NT2/D1 (cell line): ENCODE measurements around the gene HSD17B14.
A peak's percentile ranks its signal among the peaks of the same experiment; 100 is the strongest.
"Not testable (repeated sequence)": the region's sequence is repeated elsewhere in the genome, so short reads cannot be mapped to it uniquely, and the experiment has no call there.

Source experiments
- DNase-seq: peaks from one replicate; pipeline ENCODE4 v3.0.0-alpha.2; 2011; ENCODE audit warnings: low read depth, low spot score
- H3K27me3 ChIP-seq: 2 replicates; pipeline ENCODE4 v1.6.0; 2011; ENCODE audit warnings: mild to moderate bottlenecking; ENCODE audit not compliant: insufficient read length, insufficient read depth
- H3K36me3 ChIP-seq: 2 replicates; pipeline ENCODE4 v1.6.1; 2011; ENCODE audit warnings: mild to moderate bottlenecking, low read length, mixed read lengths; ENCODE audit not compliant: insufficient read depth, insufficient read length
- H3K4me1 ChIP-seq: 2 replicates; pipeline ENCODE4 v1.5.1; 2011; ENCODE audit not compliant: insufficient read depth, insufficient read length
- H3K4me3 ChIP-seq: 2 replicates; pipeline ENCODE4 v1.5.1; 2011; ENCODE audit warnings: low read depth; ENCODE audit not compliant: insufficient read length
- H3K9ac ChIP-seq: 2 replicates; pipeline ENCODE4 v1.6.0; 2011; ENCODE audit warnings: low read depth; ENCODE audit not compliant: insufficient read length
- H3K9me3 ChIP-seq: 2 replicates; pipeline ENCODE4 v1.5.1; 2011; ENCODE audit warnings: mild to moderate bottlenecking, low read length; ENCODE audit not compliant: insufficient read depth
- SUZ12 ChIP-seq: IDR thresholded peaks from 2 replicates; pipeline ENCODE4 v1.6.1; 2011; ENCODE audit not compliant: insufficient read length, insufficient read depth; ENCODE audit errors: extremely low read depth
- YY1 ChIP-seq: IDR thresholded peaks from 2 replicates; pipeline ENCODE4 v1.6.1; 2011; ENCODE audit not compliant: insufficient read length, insufficient read depth
- ZNF274 ChIP-seq: IDR thresholded peaks from 2 replicates; pipeline ENCODE4 v1.6.1; 2011; ENCODE audit warnings: mild to moderate bottlenecking, low read depth, low read length

The HSD17B14 gene

GRCh38 chr19:48874303-48875135 lies 38.2 kb upstream of the HSD17B14 start:
- TF ChIP-seq ZNF274 (no peak), YY1 (no peak), SUZ12 (no peak)
- H3K9ac ChIP-seq, result no peak overlapping the region
- no peak for DNase-seq
- H3K36me3 ChIP-seq, result peaks cover 20% of the 10 kb centered on the region
- no peaks in the 10 kb centered on the region for H3K4me1 ChIP-seq
- no peaks in the 10 kb centered on the region for H3K27me3 ChIP-seq
- no peak overlapping the region for H3K4me3 ChIP-seq
- H3K9me3 ChIP-seq, result no peaks in the 10 kb centered on the region

GRCh38 chr19:48873476-48874302 lies 37.4 kb upstream of the HSD17B14 start:
- DNase-seq, result no peak
- H3K9me3 ChIP-seq, result no peaks in the 10 kb centered on the region

GRCh38 chr19:48872884-48873475 lies 36.7 kb upstream of the HSD17B14 start:
- Histone ChIP-seq H3K4me1 (no peaks in the 10 kb centered on the region), H3K27me3 (no peaks in the 10 kb centered on the region), H3K9me3 (no peaks in the 10 kb centered on the region), H3K9ac (peak overlapping the region; percentile 79), H3K4me3 (peak overlapping the region; percentile 75), H3K36me3 (peaks cover 20% of the 10 kb centered on the region)
- TF ChIP-seq ZNF274 (no peak), SUZ12 (no peak), YY1 (no peak)
- no peak for DNase-seq

More at GRCh38 chr19:48873476-48874302, 37.4 kb upstream of the HSD17B14 start:
- H3K4me3 ChIP-seq, result peak overlapping the region; percentile 75
- peaks cover 20% of the 10 kb centered on the region for H3K36me3 ChIP-seq
- H3K9ac ChIP-seq, result peak overlapping the region; percentile 56
- TF ChIP-seq YY1, result no peak
- no peak for TF ChIP-seq SUZ12
- no peak for TF ChIP-seq ZNF274
- H3K4me1 ChIP-seq, result no peaks in the 10 kb centered on the region
- H3K27me3 ChIP-seq, result no peaks in the 10 kb centered on the region

GRCh38 chr19:48872182-48872883 lies 36.0 kb upstream of the HSD17B14 start, which contains the start of gene PPP1R15A:
Gene PPP1R15A (plus strand): TSS chr19:48872421. CDS start chr19:48873234, 813 bp downstream.
- H3K36me3 ChIP-seq, result peaks cover 20% of the 10 kb centered on the region
- TF ChIP-seq ZNF274, result no peak
- no peak for TF ChIP-seq SUZ12
- no peak for TF ChIP-seq YY1
- H3K4me1 ChIP-seq, result peaks cover 3% of the 10 kb centered on the region
- peak within 1 kb of the TSS; percentile 75 for H3K4me3 ChIP-seq
- DNase-seq, result peak; percentile 63
- peak within 1 kb of the TSS; percentile 79 for H3K9ac ChIP-seq
- no peaks in the 10 kb centered on the region for H3K27me3 ChIP-seq
- no peaks in the 10 kb centered on the region for H3K9me3 ChIP-seq

GRCh38 chr19:48871471-48872181 lies 35.3 kb upstream of the HSD17B14 start:
- H3K27me3 ChIP-seq, H3K4me3 ChIP-seq, H3K9me3 ChIP-seq, DNase-seq, H3K4me1 ChIP-seq, H3K9ac ChIP-seq: not testable (repeated sequence)
- peaks cover 20% of the 10 kb centered on the region for H3K36me3 ChIP-seq

GRCh38 chr19:48870048-48870447 lies 33.8 kb upstream of the HSD17B14 start:
- no peak overlapping the region for H3K4me3 ChIP-seq
- TF ChIP-seq YY1 (no peak), SUZ12 (no peak), ZNF274 (no peak)
- no peak overlapping the region for H3K9ac ChIP-seq
- no peaks in the 10 kb centered on the region for H3K9me3 ChIP-seq
- DNase-seq, result no peak
- no peaks in the 10 kb centered on the region for H3K27me3 ChIP-seq
- peaks cover 16% of the 10 kb centered on the region for H3K36me3 ChIP-seq
- peaks cover 4% of the 10 kb centered on the region for H3K4me1 ChIP-seq
